ENCODE measurements around the gene TIFAB.

DNA sequence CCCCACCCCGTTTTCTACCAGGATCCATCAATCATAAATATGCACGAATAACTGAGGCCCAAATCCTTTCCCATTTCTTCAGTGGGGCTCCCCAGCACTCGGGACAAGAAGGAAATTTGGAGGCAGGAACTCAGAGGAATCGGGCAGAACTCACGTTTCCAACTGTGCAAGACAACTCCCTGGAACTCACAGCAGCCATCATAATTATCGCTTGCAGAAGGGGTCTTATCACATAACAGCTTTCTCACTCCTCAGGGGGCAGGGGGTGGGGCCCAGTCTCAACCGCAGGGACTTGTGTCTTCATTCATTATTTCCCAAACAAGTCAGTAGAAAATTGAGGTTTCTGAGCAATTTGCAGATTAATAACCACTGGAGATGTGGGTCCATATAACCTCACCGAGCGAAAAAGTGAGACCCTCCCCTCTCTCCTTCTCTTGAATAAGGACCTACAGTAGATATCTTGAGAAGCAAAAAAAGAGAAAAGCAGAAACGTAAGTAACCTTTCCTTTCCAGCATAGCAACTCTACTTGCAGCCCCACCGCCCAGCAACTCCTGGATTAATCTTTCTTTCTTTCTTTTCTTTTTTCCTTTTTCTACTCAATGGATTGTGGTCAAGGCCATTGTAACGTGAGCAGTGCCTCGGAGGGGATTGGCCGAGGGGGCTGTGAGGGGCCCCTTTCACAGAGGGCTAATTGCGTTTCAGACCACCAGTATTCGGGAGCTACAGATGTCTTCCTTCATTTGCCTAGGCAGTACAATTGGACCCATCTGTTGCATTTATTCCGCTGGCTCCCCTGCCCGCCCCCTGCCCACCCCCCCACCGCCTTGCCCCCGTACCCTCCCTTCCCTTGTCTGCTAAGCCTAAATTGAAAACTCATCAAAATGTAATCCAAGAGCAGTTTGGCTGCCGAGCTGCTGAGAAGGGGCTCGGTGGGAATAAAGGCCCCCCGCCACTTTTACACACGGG is 24.7 kb upstream of the TIFAB start:
- TF ChIP-seq POLR2AphosphoS5 (IDR thresholded peaks at IDR 0.05; ENCODE audit: low read depth), result no peak
- TF ChIP-seq ZNF114 (CRISPR knock-in tag; IDR thresholded peaks at IDR 0.05), result no peak
- TF ChIP-seq, protein P1, sequence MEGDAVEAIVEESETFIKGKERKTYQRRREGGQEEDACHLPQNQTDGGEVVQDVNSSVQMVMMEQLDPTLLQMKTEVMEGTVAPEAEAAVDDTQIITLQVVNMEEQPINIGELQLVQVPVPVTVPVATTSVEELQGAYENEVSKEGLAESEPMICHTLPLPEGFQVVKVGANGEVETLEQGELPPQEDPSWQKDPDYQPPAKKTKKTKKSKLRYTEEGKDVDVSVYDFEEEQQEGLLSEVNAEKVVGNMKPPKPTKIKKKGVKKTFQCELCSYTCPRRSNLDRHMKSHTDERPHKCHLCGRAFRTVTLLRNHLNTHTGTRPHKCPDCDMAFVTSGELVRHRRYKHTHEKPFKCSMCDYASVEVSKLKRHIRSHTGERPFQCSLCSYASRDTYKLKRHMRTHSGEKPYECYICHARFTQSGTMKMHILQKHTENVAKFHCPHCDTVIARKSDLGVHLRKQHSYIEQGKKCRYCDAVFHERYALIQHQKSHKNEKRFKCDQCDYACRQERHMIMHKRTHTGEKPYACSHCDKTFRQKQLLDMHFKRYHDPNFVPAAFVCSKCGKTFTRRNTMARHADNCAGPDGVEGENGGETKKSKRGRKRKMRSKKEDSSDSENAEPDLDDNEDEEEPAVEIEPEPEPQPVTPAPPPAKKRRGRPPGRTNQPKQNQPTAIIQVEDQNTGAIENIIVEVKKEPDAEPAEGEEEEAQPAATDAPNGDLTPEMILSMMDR (conservative IDR thresholded peaks at IDR 0.05; ENCODE audit: low read depth in 2 of 2), result no peak
- TF ChIP-seq, protein P2, sequence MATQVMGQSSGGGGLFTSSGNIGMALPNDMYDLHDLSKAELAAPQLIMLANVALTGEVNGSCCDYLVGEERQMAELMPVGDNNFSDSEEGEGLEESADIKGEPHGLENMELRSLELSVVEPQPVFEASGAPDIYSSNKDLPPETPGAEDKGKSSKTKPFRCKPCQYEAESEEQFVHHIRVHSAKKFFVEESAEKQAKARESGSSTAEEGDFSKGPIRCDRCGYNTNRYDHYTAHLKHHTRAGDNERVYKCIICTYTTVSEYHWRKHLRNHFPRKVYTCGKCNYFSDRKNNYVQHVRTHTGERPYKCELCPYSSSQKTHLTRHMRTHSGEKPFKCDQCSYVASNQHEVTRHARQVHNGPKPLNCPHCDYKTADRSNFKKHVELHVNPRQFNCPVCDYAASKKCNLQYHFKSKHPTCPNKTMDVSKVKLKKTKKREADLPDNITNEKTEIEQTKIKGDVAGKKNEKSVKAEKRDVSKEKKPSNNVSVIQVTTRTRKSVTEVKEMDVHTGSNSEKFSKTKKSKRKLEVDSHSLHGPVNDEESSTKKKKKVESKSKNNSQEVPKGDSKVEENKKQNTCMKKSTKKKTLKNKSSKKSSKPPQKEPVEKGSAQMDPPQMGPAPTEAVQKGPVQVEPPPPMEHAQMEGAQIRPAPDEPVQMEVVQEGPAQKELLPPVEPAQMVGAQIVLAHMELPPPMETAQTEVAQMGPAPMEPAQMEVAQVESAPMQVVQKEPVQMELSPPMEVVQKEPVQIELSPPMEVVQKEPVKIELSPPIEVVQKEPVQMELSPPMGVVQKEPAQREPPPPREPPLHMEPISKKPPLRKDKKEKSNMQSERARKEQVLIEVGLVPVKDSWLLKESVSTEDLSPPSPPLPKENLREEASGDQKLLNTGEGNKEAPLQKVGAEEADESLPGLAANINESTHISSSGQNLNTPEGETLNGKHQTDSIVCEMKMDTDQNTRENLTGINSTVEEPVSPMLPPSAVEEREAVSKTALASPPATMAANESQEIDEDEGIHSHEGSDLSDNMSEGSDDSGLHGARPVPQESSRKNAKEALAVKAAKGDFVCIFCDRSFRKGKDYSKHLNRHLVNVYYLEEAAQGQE (IDR thresholded peaks at IDR 0.05; ENCODE audit: unreplicated experiment), result no peak
- no peak for TF ChIP-seq EZH2 (IDR thresholded peaks at IDR 0.05; ENCODE audit: low read depth, unreplicated experiment)
- TF ChIP-seq NANOG (IDR thresholded peaks at IDR 0.05; ENCODE audit: borderline replicate concordance), result no peak
- TF ChIP-seq CREB1 (CRISPR knock-in tag; IDR thresholded peaks at IDR 0.05; ENCODE audit: low read depth), result no peak
- TF ChIP-seq EZH2phosphoT487 (IDR thresholded peaks at IDR 0.05; ENCODE audit: unreplicated experiment), result no peak

Data from GM23338 (cell line).